GM18505 (cell line): ENCODE results near the gene OTUD4.
"Not testable (repeated sequence)": the region's sequence is repeated elsewhere in the genome, so short reads cannot be mapped to it uniquely, and the experiment has no call there.

Source experiments
- ATAC-seq: cut with Tn5 transposase; IDR thresholded peaks from one replicate; pipeline ENCODE4 v1.9.1; 2021; ENCODE audit not compliant: unreplicated experiment
- POLR2A ChIP-seq: IDR thresholded peaks from 4 replicates; pipeline ENCODE4 v1.6.1; 2011; ENCODE audit warnings: borderline replicate concordance; ENCODE audit not compliant: insufficient read depth, insufficient read length; ENCODE audit errors: extremely low read depth

The OTUD4 gene, protein sequence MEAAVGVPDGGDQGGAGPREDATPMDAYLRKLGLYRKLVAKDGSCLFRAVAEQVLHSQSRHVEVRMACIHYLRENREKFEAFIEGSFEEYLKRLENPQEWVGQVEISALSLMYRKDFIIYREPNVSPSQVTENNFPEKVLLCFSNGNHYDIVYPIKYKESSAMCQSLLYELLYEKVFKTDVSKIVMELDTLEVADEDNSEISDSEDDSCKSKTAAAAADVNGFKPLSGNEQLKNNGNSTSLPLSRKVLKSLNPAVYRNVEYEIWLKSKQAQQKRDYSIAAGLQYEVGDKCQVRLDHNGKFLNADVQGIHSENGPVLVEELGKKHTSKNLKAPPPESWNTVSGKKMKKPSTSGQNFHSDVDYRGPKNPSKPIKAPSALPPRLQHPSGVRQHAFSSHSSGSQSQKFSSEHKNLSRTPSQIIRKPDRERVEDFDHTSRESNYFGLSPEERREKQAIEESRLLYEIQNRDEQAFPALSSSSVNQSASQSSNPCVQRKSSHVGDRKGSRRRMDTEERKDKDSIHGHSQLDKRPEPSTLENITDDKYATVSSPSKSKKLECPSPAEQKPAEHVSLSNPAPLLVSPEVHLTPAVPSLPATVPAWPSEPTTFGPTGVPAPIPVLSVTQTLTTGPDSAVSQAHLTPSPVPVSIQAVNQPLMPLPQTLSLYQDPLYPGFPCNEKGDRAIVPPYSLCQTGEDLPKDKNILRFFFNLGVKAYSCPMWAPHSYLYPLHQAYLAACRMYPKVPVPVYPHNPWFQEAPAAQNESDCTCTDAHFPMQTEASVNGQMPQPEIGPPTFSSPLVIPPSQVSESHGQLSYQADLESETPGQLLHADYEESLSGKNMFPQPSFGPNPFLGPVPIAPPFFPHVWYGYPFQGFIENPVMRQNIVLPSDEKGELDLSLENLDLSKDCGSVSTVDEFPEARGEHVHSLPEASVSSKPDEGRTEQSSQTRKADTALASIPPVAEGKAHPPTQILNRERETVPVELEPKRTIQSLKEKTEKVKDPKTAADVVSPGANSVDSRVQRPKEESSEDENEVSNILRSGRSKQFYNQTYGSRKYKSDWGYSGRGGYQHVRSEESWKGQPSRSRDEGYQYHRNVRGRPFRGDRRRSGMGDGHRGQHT

DNA sequence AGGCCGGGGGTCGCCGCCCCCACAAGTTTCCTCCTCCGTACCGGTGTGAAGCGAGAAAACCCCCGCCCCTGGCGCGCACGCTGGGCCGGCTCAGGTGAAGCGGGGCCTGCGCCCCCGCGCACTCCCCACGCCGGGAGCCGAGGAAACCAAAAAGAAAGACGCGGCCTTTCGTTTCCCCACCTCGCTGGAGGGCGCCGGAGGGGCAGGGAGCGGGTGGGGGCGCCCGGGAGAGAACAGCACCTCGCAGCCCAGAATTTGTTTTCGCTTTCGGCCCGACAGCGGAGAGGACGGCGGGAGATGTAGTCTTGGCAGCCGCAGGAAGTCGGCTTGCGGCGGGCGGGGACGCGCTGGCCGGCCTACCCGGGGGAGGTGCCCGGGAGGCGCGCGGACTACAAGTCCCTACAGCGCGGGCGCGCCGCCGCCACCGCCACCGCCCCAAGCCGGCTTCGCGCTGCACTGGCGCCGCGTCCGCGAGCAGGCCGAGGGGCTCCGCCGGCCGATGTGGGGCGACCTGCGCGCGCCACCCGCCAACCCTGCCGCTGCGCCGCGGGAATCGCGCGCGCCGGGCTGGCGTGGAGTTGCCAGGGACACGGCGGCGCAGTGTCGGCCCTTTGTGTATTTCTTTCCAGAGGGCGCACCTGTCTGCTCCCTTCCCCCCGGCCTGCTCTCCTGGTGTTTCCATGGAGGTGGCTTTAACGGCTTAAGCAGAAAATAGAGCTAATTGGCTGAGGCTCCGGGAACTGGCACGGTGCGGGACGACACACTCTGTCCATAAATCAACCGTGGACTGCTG is at the start of gene OTUD4:
TSS of gene OTUD4 (minus strand) at position 292 of the 793 bp plus-strand sequence. CDS start 616 bp downstream, outside the sequence.
- TF ChIP-seq POLR2A, result peak; percentile 61
- ATAC-seq, result peak; percentile 81

DNA sequence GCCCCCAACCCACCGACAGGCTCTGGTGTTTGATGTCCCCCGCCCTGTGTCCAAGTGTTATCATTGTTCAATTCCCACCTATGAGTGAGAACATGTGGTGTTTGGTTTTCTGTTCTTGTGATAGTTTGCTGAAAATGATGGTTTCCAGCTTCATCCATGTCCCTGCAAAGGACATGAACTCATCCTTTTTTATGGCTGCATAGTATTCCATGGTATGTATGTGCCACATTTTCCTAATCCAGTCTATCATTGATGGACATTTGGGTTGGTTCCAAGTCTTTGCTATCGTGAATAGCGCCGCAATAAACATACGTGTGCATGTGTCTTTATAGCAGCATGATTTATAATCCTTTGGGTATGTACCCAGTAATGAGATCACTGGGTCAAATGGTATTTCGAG is 42.8 kb upstream of the OTUD4 start:
- ATAC-seq, result not testable (repeated sequence)

DNA sequence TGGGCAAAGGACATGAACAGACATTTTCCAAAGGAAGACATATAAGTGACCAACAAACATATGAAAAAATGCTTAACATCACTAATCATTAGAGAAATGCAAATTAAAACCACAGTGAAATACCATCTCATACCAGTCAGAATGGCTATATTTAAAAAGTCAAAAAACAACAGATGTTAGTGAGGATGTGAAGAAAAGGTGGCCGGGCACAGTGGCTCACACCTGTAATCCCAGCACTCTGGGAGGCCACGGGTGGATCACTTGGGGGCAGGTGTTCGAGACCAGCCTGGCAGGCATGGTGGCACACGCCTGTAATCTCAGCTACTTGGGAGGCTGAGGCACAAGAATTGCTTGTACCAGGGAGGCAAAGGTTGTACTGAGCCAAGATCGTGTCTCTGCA is 41.1 kb upstream of the OTUD4 start:
- ATAC-seq, result not testable (repeated sequence)

DNA sequence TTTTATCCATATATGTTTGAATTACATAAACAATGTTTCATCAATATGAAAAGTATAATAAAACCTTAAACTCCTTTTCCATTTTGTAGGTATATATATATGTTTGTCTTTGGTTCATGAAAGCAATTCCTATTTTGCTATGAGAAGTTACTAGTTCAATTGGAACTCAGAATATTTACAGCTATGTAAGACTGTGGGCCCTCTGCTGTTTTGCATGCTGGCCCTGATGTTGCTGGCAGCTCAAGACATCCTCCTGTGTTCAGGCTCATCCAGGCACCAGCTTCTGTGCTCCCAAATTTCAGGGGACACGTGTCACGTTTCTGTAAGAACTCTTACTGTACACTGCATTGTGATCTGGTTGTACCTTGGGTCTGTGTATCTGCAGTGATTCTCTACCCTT is 38.7 kb upstream of the OTUD4 start:
- TF ChIP-seq POLR2A, result no peak
- no peak for ATAC-seq

DNA sequence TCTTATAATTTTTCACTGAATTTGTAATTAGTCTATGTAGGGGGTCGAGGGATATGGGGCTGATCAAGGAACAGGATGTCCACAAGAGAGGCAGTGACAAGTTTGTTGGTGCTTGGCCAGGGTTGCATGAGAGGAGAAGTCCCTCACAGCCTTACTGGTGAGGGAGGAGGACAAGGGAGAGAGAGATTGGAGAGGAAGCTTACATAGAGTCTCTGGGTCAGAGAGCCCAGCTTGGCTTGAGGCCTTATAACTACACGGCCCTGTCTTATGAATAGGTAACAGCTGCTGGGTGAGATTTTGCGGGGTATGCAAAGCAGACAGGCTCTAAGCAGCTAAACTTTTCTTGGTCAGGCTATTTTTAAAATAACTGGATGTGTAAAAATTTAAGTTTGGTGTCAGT is 37.9 kb upstream of the OTUD4 start:
- no peak for TF ChIP-seq POLR2A
- peak; percentile 91 for ATAC-seq

DNA sequence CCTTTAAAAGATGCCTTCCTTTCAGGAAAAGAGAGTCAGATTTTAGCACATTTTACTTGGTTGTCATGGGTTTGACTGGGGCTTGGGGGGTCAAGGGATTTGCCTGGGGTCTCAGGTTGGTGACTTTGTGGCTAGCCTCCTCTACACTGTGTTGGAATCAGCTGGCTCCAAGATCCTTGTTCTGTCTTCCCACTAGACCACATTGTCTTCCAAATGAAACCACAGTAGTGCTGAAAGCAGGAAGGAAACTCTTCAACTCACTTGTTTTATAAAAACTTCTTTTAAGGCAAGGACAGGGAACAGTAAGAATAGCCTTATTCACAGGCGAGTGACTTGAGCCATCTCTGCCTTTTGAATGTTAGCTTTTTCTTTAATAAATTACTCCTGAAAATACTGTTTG is 37.0 kb upstream of the OTUD4 start:
- ATAC-seq, result no peak

DNA sequence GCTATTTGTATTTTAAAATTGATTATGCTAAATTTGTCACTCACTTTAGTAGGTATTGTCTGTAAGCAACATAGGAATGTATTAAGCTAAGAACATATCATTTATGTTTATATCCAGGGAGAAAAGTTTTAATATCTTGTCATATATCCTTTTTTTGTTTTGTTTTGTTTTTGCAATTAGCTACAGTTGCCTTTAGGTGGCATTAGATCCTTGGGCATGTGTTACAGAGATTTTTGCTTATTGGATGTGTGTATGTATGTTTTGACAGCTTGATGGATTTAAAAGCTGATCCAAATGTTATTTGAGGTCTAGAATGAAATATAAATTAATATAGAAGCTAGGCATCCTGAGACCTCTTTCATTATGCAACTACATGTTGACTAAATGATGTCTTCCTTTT is 36.1 kb upstream of the OTUD4 start:
- no peak for ATAC-seq
- no peak for TF ChIP-seq POLR2A

More for the DNA sequence above, 37.0 kb upstream of the OTUD4 start:
- TF ChIP-seq POLR2A, result no peak

DNA sequence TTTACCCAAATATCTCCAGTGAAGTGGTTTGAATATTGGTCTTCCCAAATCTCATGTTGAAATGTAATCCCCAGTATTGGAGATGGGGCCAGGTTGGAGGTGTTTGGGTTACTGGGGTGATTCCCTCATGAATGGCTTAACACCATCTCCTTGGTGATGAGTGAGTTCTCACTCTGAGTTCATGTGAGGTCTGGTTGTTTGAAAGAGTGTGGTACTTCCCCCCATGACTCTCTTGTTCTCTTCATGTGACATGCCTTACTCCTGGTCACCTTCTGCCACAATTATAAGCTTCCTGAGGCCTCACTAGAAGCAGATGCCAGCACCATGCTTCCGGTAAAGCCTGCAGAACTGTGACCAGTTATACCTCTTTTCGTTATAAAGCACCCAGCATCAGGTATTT is 32.9 kb upstream of the OTUD4 start:
- no peak for ATAC-seq
- no peak for TF ChIP-seq POLR2A

DNA sequence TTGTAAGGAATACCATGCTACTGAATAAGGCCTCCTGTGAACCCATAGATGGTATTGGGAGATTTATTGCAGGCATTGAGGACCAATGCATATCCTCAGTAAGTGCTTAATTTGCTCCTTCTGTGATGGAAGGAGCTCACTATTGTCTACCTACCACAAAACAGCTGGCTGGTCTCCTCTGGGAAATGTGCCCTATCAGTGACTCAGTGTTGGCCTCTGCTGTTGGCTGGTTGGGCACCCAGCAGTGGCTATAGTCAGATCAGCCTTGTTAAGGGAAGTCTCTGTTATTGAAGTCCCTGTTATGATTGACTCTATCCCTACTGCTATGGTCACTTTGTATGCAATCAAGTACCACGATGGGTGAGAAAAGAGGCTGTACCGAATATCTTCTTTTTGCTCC is 27.5 kb upstream of the OTUD4 start:
- no peak for TF ChIP-seq POLR2A
- ATAC-seq, result no peak

DNA sequence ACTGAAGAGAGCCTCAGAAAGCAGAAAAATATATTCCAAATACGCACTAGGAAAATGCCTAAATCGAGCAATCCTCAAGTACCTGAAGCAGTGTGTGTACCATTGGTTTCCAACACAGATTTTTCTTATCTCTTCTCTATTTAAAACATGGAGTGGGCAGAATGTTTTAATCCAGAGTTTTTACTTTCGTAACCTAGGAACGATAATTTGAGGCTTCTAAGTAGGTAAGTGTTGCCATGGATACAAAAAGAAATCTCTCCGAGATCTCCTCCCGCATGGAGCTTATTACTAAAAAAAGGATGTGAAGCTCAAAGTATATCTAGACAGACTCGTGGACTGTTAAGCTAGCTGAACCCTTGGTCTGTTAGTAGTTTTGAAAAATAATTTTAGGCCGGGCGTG is 23.0 kb upstream of the OTUD4 start:
- ATAC-seq, result no peak
- no peak for TF ChIP-seq POLR2A

DNA sequence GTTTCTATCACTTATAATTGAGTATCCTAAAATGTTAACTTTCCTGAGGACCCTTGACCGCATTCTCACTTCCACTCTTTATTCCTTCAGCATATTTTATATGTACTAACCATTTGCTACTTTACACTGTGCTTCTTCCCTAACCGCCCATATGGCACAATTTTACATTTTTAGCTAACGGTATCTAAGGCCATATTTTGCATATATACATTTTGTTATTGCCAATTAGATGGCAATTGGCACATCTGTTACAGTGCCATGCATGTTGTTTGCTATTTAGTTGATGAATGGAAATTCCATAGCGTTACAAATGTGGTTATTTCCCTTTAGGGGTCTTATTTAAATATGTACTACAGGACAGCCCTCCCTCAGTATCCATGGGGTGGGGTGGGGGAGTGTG is 20.0 kb upstream of the OTUD4 start:
- ATAC-seq, result no peak
- TF ChIP-seq POLR2A, result no peak

DNA sequence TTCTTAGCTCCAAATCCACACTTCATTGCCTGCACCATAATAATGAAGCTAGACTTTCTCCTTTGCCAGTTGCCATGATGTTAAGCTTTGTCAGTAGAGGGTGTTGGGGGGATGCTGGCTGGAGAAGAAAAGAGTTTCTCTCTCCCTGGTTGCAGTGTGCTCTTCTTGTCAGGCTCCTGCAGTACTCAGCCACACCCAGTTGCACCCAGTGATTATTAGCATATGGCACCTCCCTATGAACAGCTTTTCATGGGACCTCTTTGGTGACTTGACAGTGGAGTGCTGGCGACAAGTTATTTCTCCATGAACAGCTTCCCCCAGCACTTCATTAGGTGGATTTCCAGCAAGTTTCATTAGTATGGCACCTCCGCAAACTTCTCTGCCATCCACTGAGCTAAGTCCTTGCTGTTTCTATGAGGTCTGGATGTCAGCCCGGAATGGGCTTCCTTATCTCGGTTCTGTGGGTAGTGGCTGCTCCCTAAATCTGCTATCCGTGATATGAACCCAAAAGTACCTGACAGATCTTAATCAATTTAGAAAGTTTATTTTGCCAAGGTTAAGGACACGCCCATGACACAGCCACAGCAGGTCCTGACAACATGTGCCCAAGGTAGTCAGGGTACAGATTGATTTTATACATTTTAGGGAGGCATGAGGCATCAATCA is 18.8 kb upstream of the OTUD4 start:
- ATAC-seq, result no peak
- TF ChIP-seq POLR2A, result no peak

DNA sequence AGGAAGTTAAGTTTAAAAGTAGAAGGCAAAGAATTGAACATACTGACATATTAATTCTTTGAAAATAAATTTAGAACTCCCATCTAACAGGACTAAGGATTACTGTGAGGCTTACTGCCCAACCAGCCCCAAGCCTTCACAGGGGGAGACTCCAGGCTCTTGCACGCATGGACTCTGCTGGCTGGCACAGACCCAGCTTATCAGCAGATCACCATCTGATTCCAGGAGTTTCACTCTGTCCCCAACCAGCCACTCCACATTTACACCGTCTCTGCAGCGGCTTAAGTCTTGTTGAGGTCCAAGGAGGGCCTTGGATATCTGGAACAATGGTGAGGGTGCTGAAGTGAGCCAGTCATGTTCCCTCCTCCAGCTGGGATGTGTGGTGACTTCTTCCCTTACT is 16.4 kb upstream of the OTUD4 start:
- TF ChIP-seq POLR2A, result no peak
- ATAC-seq, result no peak
